ENCODE results near the gene AFF3. TPM values are rescaled to one million over a fixed set of nuclear protein-coding genes. Genes with fewer than 3 reads are reported as not detected.
A peak's percentile ranks its signal among the peaks of the same experiment; 100 is the strongest.

Gene AFF3
- total and polyA plus RNA-seq, 8 donors = 1.4 to 78.8 (median 14.7) TPM

GRCh38 chr2:100034431-100034830 lies 108.0 kb downstream of the AFF3 start:
- H3K4me1 ChIP-seq = peaks cover 0 to 40% (median 17%) of the 10 kb centered on the region in 4 donors
- no peaks in the 10 kb centered on the region for H3K36me3 ChIP-seq
- 86 to 92% (median 91%) methylated on average over 1 of the region's 1 CpG for WGBS, 5 donors
- no peaks in the 10 kb centered on the region for H3K9me3 ChIP-seq
- no peak overlapping the region for H3K4me3 ChIP-seq
- TF ChIP-seq CTCF (IDR thresholded peaks at IDR 0.05) (no peak), POLR2AphosphoS5 (IDR thresholded peaks at IDR 0.05) (no peak), EP300 (IDR thresholded peaks at IDR 0.05) (no peak), POLR2A (IDR thresholded peaks at IDR 0.05) (no peak)
- DNase-seq = no peak
- intact Hi-C loops (cut with DNase I; ENCODE audit: low total_unique reads) = no loop called here
- no peak overlapping the region for H3K27ac ChIP-seq
- H3K27me3 ChIP-seq = no peaks in the 10 kb centered on the region

GRCh38 chr2:100033976-100034375 lies 108.4 kb downstream of the AFF3 start:
- no peak overlapping the region for H3K4me3 ChIP-seq
- H3K4me1 ChIP-seq = peaks cover 0 to 40% (median 17%) of the 10 kb centered on the region in 4 donors
- no peaks in the 10 kb centered on the region for H3K9me3 ChIP-seq
- DNase-seq = no peak
- H3K27ac ChIP-seq = no peak overlapping the region
- no peak for TF ChIP-seq POLR2A (IDR thresholded peaks at IDR 0.05)
- no peak for TF ChIP-seq EP300 (IDR thresholded peaks at IDR 0.05)
- TF ChIP-seq POLR2AphosphoS5 (IDR thresholded peaks at IDR 0.05) = no peak
- TF ChIP-seq CTCF (IDR thresholded peaks at IDR 0.05) = no peak
- no peaks in the 10 kb centered on the region for H3K36me3 ChIP-seq
- 31 to 59% (median 47%) methylated on average over 2 of the region's 2 CpGs for WGBS, 5 donors
- intact Hi-C loops (cut with DNase I; ENCODE audit: low total_unique reads) = no loop called here
- no peaks in the 10 kb centered on the region for H3K27me3 ChIP-seq

- Histone ChIP-seq H3K27ac (peak overlapping the region in 4 of 5 donors; percentile 35 to 47 (median 40)), H3K4me3 (no peak overlapping the region), H3K4me1 (peaks cover 0 to 42% (median 15%) of the 10 kb centered on the region in 4 donors), H3K9me3 (no peaks in the 10 kb centered on the region), H3K36me3 (no peaks in the 10 kb centered on the region), H3K27me3 (no peaks in the 10 kb centered on the region)
- no peak for DNase-seq
- TF ChIP-seq CTCF (IDR thresholded peaks at IDR 0.05) (no peak), EP300 (IDR thresholded peaks at IDR 0.05) (no peak), POLR2A (IDR thresholded peaks at IDR 0.05) (no peak), POLR2AphosphoS5 (IDR thresholded peaks at IDR 0.05) (peak in 1 of 3 donors; percentile 12)
- WGBS, 5 donors = 31 to 65% (median 36%) methylated on average over 2 of the region's 2 CpGs
- intact Hi-C loops (cut with DNase I; ENCODE audit: low total_unique reads) = no loop called here
These were observed 110.8 kb downstream of the AFF3 start for GRCh38 chr2:100031604-100032003.

GRCh38 chr2:100029460-100029859 lies 112.9 kb downstream of the AFF3 start:
- intact Hi-C loops (cut with DNase I; ENCODE audit: low total_unique reads) = no loop called here
- 90 to 95% (median 94%) methylated on average over 6 of the region's 6 CpGs for WGBS, 5 donors
- H3K27me3 ChIP-seq = no peaks in the 10 kb centered on the region
- H3K9me3 ChIP-seq = no peaks in the 10 kb centered on the region
- H3K4me1 ChIP-seq = peaks cover 0 to 27% (median 13%) of the 10 kb centered on the region in 4 donors
- no peak overlapping the region for H3K4me3 ChIP-seq
- H3K36me3 ChIP-seq = no peaks in the 10 kb centered on the region
- H3K27ac ChIP-seq = no peak overlapping the region
- TF ChIP-seq POLR2A (IDR thresholded peaks at IDR 0.05) (no peak), POLR2AphosphoS5 (IDR thresholded peaks at IDR 0.05) (no peak), EP300 (IDR thresholded peaks at IDR 0.05) (no peak), CTCF (IDR thresholded peaks at IDR 0.05) (no peak)
- DNase-seq = no peak

All from stomach (tissue), 9 donors.